Right lobe of liver (tissue), 6 donors: ENCODE measurements around the gene DHX34. TPM values are rescaled to one million over a fixed set of nuclear protein-coding genes. Genes with fewer than 3 reads are reported as not detected.

Experiments
- ATAC-seq, 4 donors: fragments of 200-7000 bp; cut with Tn5 transposase; one replicate each; pipeline ENCODE4 v1.9.1; 2020; ENCODE audit warnings: mild to moderate bottlenecking in 4 of 4, moderate library complexity in 4 of 4
- DNase-seq, 3 donors: peaks; one replicate each; pipeline ENCODE4 v3.0.0-alpha.2; 2020
- H3K27ac ChIP-seq, 3 donors: fragments of 200-600 bp; one replicate each; pipeline ENCODE4 v1.8.0; 2022
- H3K27me3 ChIP-seq, 2 donors: fragments of 200-600 bp; one replicate each; pipeline ENCODE4 v1.8.0; 2022
- H3K36me3 ChIP-seq, 4 donors: fragments of 200-600 bp; sonication (generic) in 1 of 4; one replicate each; pipeline versions ENCODE4 v1.5.1 to v1.8.0; 2017 to 2022; ENCODE audit warnings: control low read depth in 1 of 4
- H3K4me1 ChIP-seq, 4 donors: fragments of 200-600 bp; sonication (generic) in 1 of 4; one replicate each; pipeline versions ENCODE4 v1.5.1 to v1.8.0; 2017 to 2022; ENCODE audit warnings: control low read depth in 1 of 4
- H3K4me3 ChIP-seq, 3 donors: fragments of 200-600 bp; one replicate each; pipeline ENCODE4 v1.8.0; 2022
- H3K9me3 ChIP-seq, 4 donors: fragments of 200-600 bp; sonication (generic) in 1 of 4; one replicate each; pipeline versions ENCODE4 v1.5.1 to v1.8.0; 2017 to 2022; ENCODE audit warnings: control low read depth in 1 of 4
- CTCF ChIP-seq, 4 donors: fragments of 200-600 bp in 3 of 4; fragments of 450-650 bp in 1 of 4; IDR thresholded peaks; one replicate each; pipeline versions ENCODE4 v1.5.1 to v1.8.0; 2016 to 2022; ENCODE audit warnings: antibody characterized with exemption in 4 of 4, mild to moderate bottlenecking in 2 of 4
- POLR2A ChIP-seq: fragments of 450-650 bp; IDR thresholded peaks from one replicate; pipeline ENCODE4 v1.6.1; 2017; ENCODE audit warnings: antibody characterized with exemption, mild to moderate bottlenecking
- WGBS: methylation state at CpG from one replicate; pipeline ENCODE4 v1.1.6; 2018; ENCODE audit warnings: low coverage, low lambda C conversion rate; ENCODE audit not compliant: insufficient coverage; ENCODE audit errors: missing lambda C conversion rate; 5-methylcytosine and 5-hydroxymethylcytosine counted together
- intact Hi-C, 2 donors: fragments of 100-400 bp; cut with DNase I; formaldehyde crosslinking; loops; one replicate each; pipeline versions ENCODE4 v1.11.2 to v1.14.1; 2022
- total RNA-seq, 6 experiments: library from RNA; depleted of rRNA in 2 of 6; stranded (reverse); fragments of >200 nt in 2 of 6; fragmentation: NEBNext Ultra II Directional in 3 of 6; extraction: Animal tissue kit (Norgen Biotek cat#: 25700) in 3 of 6; gene quantifications; one replicate each; pipeline versions ENCODE4 v1.1.0 to v1.2.4, GENCODE V29; 2016 to 2023
- donor health status: DM: no; HTN: yes; CAD: no.
- donor health status: DM: no; HTN: no; CAD: no.
- donor health status: DM: no; HTN: no; CAD: no.
- donor health status: DM: no; HTN: yes; CAD: no.
- donor health status: DM: no; HTN: yes; CAD: no.

DHX34 gene
- total RNA-seq, 6 experiments from 2014 or later: 5.2 to 11.9 (median 8.7) TPM

- TF ChIP-seq POLR2A (no peak), CTCF (IDR thresholded peaks at IDR 0.05) (no peak)
- Histone ChIP-seq H3K27me3 (no peaks in the 10 kb centered on the region), H3K27ac (no peak overlapping the region), H3K9me3 (no peaks in the 10 kb centered on the region), H3K36me3 (no peaks in the 10 kb centered on the region), H3K4me1 (no peaks in the 10 kb centered on the region), H3K4me3 (no peak overlapping the region)
- no peak for DNase-seq
- intact Hi-C loops: no loop called here
- WGBS: 92% methylated on average over 5 of the region's 5 CpGs
- no peak for ATAC-seq
These were observed 56.8 kb downstream of the DHX34 start for GRCh38 chr19:47405854-47406417.

DNA sequence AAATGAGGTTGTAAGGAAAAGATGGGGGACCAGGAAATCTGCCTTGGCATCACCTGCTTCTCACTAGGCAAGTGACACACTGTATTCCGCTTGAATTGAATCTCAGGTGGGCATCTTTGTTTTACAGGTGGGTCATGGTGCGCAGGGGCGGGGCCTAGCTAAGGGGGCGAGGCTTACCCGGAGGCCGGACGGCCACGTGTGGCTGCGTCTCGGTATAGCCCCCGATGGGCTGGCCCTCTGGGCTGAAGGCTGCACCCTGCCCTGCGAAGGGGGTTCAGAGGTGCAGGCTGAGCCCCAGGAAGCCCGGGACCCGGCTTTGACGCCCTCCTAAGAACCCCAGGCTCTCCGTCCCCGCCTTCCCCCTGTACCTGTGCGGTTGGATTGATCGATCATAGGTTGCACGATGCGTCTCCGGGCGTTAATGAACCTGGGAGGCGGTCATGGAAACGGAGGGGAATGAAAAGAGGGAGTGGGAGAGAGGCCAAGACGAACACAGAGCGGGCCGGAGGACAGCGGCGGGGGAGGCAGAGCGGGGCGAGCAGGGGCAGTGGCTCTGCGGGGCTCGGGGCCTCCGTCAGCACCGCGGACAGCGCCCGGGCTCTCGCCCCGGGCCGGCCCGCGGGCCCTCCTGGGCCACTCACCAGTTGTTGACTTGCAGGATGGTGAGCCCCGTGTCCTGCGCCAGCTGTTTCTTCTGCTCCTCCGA is 57.7 kb downstream of the DHX34 start:
- no peaks in the 10 kb centered on the region for H3K4me1 ChIP-seq
- no peak overlapping the region for H3K4me3 ChIP-seq
- WGBS: 13% methylated on average over 14 of the region's 47 CpGs
- no peak for TF ChIP-seq POLR2A
- TF ChIP-seq CTCF (IDR thresholded peaks at IDR 0.05): no peak
- ATAC-seq: peak; percentile 36 to 55 (median 50)
- no peak for DNase-seq
- no peak overlapping the region for H3K27ac ChIP-seq
- intact Hi-C loops: no loop called here
- no peaks in the 10 kb centered on the region for H3K9me3 ChIP-seq
- H3K36me3 ChIP-seq: no peaks in the 10 kb centered on the region
- H3K27me3 ChIP-seq: no peaks in the 10 kb centered on the region

DNA sequence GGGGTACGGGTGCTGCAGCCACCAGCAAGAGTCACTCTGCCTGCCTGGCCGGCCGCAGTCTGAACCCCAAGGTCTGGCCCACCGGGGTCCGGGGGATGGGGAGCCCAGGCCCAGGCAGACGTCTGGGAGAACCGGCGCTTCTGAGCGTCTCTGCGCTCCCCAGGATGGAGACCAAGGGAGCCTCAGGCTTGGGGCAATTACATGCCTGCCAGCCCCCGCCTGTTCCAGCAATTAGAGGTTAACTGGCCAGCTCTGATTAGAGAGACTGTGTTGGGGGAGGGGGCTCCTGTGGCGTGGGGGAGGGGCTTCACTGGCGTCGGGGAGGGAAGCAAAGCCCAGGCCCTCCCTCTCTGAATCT is 58.3 kb downstream of the DHX34 start:
- 0% methylated on average over 1 of the region's 14 CpGs for WGBS
- no peaks in the 10 kb centered on the region for H3K36me3 ChIP-seq
- no peaks in the 10 kb centered on the region for H3K9me3 ChIP-seq
- ATAC-seq (no peak), DNase-seq (no peak)
- intact Hi-C loops: no loop called here
- H3K4me3 ChIP-seq: no peak overlapping the region
- no peaks in the 10 kb centered on the region for H3K27me3 ChIP-seq
- TF ChIP-seq POLR2A: no peak
- TF ChIP-seq CTCF (IDR thresholded peaks at IDR 0.05): no peak
- H3K27ac ChIP-seq: no peak overlapping the region
- no peaks in the 10 kb centered on the region for H3K4me1 ChIP-seq

- WGBS: 62% methylated on average over 6 of the region's 14 CpGs
- Histone ChIP-seq H3K36me3 (no peaks in the 10 kb centered on the region), H3K27ac (no peak overlapping the region), H3K4me1 (no peaks in the 10 kb centered on the region), H3K4me3 (no peak overlapping the region), H3K9me3 (no peaks in the 10 kb centered on the region), H3K27me3 (no peaks in the 10 kb centered on the region)
- intact Hi-C loops: no loop called here
- no peak for TF ChIP-seq CTCF (IDR thresholded peaks at IDR 0.05)
- TF ChIP-seq POLR2A: no peak
- ATAC-seq: no peak
- no peak for DNase-seq
These were observed 59.2 kb downstream of the DHX34 start for GRCh38 chr19:47408156-47408938.
